Central memory CD4-positive, alpha-beta T cell (primary cell): Measurements from ENCODE around the gene UNC5A.
"Not testable (repeated sequence)": the region's sequence is repeated elsewhere in the genome, so short reads cannot be mapped to it uniquely, and the experiment has no call there.

Experiments used
- DNase-seq: peaks from one replicate; pipeline ENCODE4 v3.0.0; 2022

Gene UNC5A

GRCh38 chr5:176866707-176867310, 56.5 kb downstream of the UNC5A start:
- DNase-seq = no peak

GRCh38 chr5:176868126-176868525, 57.8 kb downstream of the UNC5A start:
- DNase-seq = no peak

GRCh38 chr5:176868731-176869130, 58.4 kb downstream of the UNC5A start:
- no peak for DNase-seq

GRCh38 chr5:176869501-176870109, 59.2 kb downstream of the UNC5A start:
- DNase-seq = no peak

GRCh38 chr5:176870110-176870591, 59.8 kb downstream of the UNC5A start:
- no peak for DNase-seq

GRCh38 chr5:176870644-176871043, 60.3 kb downstream of the UNC5A start:
- not testable (repeated sequence) for DNase-seq

GRCh38 chr5:176872586-176872985, 62.2 kb downstream of the UNC5A start:
- DNase-seq = not testable (repeated sequence)

- DNase-seq = peak; percentile 5
Measured at GRCh38 chr5:176873011-176873410, 62.7 kb downstream of the UNC5A start.

- no peak for DNase-seq
Measured at GRCh38 chr5:176873541-176874172, 63.3 kb downstream of the UNC5A start.

- DNase-seq = no peak
Measured at GRCh38 chr5:176874198-176874780, 63.9 kb downstream of the UNC5A start.

- DNase-seq = no peak
Measured at GRCh38 chr5:176875014-176875550, 64.7 kb downstream of the UNC5A start.

GRCh38 chr5:176875783-176876505, 65.6 kb downstream of the UNC5A start:
- no peak for DNase-seq

- DNase-seq = no peak
Measured at GRCh38 chr5:176876506-176877431, 66.4 kb downstream of the UNC5A start.

GRCh38 chr5:176877793-176878331, 67.5 kb downstream of the UNC5A start:
- DNase-seq = no peak

GRCh38 chr5:176878463-176878862, 68.1 kb downstream of the UNC5A start:
- DNase-seq = no peak

GRCh38 chr5:176878906-176879662, 68.7 kb downstream of the UNC5A start:
- DNase-seq = no peak

- DNase-seq = no peak
Measured at GRCh38 chr5:176879663-176880361, 69.5 kb downstream of the UNC5A start.

GRCh38 chr5:176880366-176881020, 70.1 kb downstream of the UNC5A start:
- no peak for DNase-seq

GRCh38 chr5:176881021-176881749, 70.8 kb downstream of the UNC5A start:
- DNase-seq = no peak
